ENCODE data around the gene PEBP1. TPM values are rescaled to one million over a fixed set of nuclear protein-coding genes. Genes with fewer than 3 reads are reported as not detected.

PEBP1 gene
- total and polyA plus RNA-seq, 9 donors = 265 to 446 (median 340) TPM

DNA sequence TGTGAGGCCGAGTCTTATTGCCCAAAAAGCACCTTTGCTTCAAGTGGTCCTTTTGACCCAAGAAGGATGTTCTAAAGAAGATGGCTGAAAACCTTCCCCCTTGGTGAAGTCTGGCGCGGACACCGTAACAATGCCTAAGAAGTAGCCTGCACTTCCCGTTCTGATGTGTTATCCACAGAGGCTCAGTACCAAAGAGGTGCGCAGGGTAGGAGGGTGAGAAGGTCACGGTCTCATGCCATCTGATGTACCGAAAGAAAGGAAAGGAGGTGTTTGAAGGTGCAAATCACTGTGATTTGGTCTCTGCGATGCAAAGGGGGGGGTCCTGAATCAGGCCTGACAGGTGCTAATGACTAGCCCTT, 9.9 kb downstream of the PEBP1 start:
- no peaks in the 10 kb centered on the region for H3K27me3 ChIP-seq
- H3K4me1 ChIP-seq (ENCODE audit: insufficient read depth) = no peaks in the 10 kb centered on the region
- intact Hi-C loops (cut with DNase I) = no loop called here
- TF ChIP-seq EP300 (IDR thresholded peaks at IDR 0.05) (no peak), POLR2A (IDR thresholded peaks at IDR 0.05) (no peak)
- TF ChIP-seq, protein P1, sequence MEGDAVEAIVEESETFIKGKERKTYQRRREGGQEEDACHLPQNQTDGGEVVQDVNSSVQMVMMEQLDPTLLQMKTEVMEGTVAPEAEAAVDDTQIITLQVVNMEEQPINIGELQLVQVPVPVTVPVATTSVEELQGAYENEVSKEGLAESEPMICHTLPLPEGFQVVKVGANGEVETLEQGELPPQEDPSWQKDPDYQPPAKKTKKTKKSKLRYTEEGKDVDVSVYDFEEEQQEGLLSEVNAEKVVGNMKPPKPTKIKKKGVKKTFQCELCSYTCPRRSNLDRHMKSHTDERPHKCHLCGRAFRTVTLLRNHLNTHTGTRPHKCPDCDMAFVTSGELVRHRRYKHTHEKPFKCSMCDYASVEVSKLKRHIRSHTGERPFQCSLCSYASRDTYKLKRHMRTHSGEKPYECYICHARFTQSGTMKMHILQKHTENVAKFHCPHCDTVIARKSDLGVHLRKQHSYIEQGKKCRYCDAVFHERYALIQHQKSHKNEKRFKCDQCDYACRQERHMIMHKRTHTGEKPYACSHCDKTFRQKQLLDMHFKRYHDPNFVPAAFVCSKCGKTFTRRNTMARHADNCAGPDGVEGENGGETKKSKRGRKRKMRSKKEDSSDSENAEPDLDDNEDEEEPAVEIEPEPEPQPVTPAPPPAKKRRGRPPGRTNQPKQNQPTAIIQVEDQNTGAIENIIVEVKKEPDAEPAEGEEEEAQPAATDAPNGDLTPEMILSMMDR (IDR thresholded peaks at IDR 0.05) = no peak
- WGBS, 3 donors = 79 to 85% (median 84%) methylated on average over 9 of the region's 9 CpGs
- no peaks in the 10 kb centered on the region for H3K9me3 ChIP-seq
- no peak overlapping the region for H3K4me3 ChIP-seq
- DNase-seq = no peak
- no peaks in the 10 kb centered on the region for H3K36me3 ChIP-seq
- no peak overlapping the region for H3K27ac ChIP-seq

DNA sequence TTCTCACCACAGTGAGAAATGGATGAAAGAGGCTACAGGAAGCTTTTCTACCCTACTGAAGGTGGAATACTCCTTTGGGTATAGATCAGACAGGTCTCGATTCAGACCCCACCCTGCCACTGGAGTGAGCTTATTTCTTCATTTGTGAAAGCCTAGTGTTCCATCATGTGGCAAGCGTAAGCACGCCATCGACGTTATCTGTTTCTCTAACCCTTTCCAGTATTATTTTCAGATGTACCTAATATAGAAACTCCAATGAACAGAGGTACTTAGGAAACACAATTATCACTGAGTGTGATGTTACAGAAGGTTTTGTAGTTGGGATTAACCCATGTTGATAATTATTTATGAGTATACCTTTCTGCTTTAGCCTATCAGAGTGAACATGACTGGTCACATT, 12.4 kb downstream of the PEBP1 start:
- Histone ChIP-seq H3K9me3 (no peaks in the 10 kb centered on the region), H3K27me3 (no peaks in the 10 kb centered on the region), H3K27ac (no peak overlapping the region), H3K4me1 (ENCODE audit: insufficient read depth) (no peaks in the 10 kb centered on the region), H3K4me3 (no peak overlapping the region), H3K36me3 (no peaks in the 10 kb centered on the region)
- 95% methylated on average over 5 of the region's 5 CpGs for whole genome bisulfite sequencing, 3 donors
- intact Hi-C loops (cut with DNase I) = no loop called here
- no peak for TF ChIP-seq EP300 (IDR thresholded peaks at IDR 0.05)
- no peak for DNase-seq

DNA sequence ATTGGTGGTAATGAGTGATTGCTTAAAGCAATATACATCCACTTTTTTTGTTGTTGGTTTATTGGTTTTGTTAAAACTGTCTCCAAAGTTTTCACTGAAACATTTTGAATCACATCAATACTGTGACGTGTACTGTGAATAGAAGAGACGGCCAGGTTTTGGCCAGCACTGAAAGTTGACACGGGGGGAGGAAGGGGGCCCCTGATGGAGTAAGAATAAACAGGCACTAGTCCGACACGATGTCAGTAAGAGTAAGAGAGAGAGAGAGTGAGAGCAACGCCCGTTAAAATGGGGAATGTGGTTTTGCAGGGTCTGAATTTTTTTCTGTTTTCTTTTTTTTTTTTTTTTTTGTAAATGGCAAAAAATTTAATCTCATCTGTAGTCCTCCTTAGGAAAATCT, 14.7 kb downstream of the PEBP1 start:
- WGBS, 3 donors = 45 to 55% (median 50%) methylated on average over 7 of the region's 7 CpGs
- H3K27me3 ChIP-seq = no peaks in the 10 kb centered on the region
- DNase-seq = no peak
- H3K27ac ChIP-seq = no peak overlapping the region
- H3K4me3 ChIP-seq = no peak overlapping the region
- intact Hi-C loops (cut with DNase I) = no loop called here
- no peaks in the 10 kb centered on the region for H3K4me1 ChIP-seq (ENCODE audit: insufficient read depth)
- H3K9me3 ChIP-seq = no peaks in the 10 kb centered on the region
- no peak for TF ChIP-seq POLR2A (IDR thresholded peaks at IDR 0.05)
- no peak for TF ChIP-seq EP300 (IDR thresholded peaks at IDR 0.05)
- TF ChIP-seq, protein P1 (IDR thresholded peaks at IDR 0.05) = no peak
- no peaks in the 10 kb centered on the region for H3K36me3 ChIP-seq

DNA sequence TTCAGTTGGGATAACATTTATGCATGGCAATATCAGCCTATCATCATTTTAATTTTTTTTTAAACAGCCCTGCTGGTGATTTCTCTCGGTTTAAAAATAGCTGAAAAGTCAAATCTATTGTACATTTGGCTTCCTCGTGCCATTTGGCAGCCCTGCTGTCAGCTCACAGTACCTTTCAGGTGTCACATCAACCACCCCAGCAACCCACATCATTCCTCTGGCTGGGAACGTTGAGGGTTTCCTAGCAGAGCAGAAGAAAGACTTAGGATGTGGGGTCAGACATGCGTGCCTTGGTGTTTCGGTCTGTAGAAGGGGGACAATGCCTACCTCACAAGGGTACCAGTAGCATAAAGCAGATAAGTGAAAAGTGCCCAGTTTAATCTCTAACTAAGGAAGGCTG, 15.8 kb downstream of the PEBP1 start:
- DNase-seq = no peak
- H3K4me1 ChIP-seq (ENCODE audit: insufficient read depth) = no peaks in the 10 kb centered on the region
- H3K27ac ChIP-seq = no peak overlapping the region
- H3K36me3 ChIP-seq = no peaks in the 10 kb centered on the region
- TF ChIP-seq, protein P1 (IDR thresholded peaks at IDR 0.05) = no peak
- no peak for TF ChIP-seq POLR2A (IDR thresholded peaks at IDR 0.05)
- no peak for TF ChIP-seq EP300 (IDR thresholded peaks at IDR 0.05)
- H3K27me3 ChIP-seq = no peaks in the 10 kb centered on the region
- H3K9me3 ChIP-seq = no peaks in the 10 kb centered on the region
- intact Hi-C loops (cut with DNase I) = no loop called here
- no peak overlapping the region for H3K4me3 ChIP-seq
- 69 to 76% (median 73%) methylated on average over 5 of the region's 5 CpGs for WGBS, 3 donors

DNA sequence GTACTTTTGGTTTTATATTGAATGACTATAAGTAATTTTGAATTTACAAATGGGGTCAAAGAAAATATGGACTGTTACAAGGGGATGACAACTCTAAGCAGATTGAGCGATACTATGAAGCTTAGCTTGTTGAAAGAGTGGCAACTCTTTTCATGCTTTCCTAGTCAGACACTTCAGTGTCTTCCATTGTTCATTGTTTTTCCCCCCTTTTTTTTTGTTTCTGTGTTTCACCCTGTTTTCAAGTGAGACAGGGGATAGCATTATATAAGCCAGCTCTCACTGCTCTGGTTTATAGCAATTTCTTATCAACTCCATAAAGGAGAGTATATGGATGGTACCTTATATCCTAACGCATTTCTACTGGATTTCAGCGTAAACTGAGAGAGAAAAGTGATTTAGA, 24.6 kb downstream of the PEBP1 start:
- H3K27me3 ChIP-seq = no peaks in the 10 kb centered on the region
- H3K36me3 ChIP-seq = no peaks in the 10 kb centered on the region
- WGBS, 3 donors = 96 to 97% (median 97%) methylated on average over 3 of the region's 3 CpGs
- intact Hi-C loops (cut with DNase I) = no loop called here
- DNase-seq = no peak
- no peak overlapping the region for H3K27ac ChIP-seq
- TF ChIP-seq, protein P1 (IDR thresholded peaks at IDR 0.05) = no peak
- no peak for TF ChIP-seq EP300 (IDR thresholded peaks at IDR 0.05)
- no peak for TF ChIP-seq POLR2A (IDR thresholded peaks at IDR 0.05)
- H3K4me3 ChIP-seq = no peak overlapping the region
- no peaks in the 10 kb centered on the region for H3K4me1 ChIP-seq (ENCODE audit: insufficient read depth)
- H3K9me3 ChIP-seq = no peaks in the 10 kb centered on the region
